ENCODE measurements around the gene PPY.

PPY gene

DNA sequence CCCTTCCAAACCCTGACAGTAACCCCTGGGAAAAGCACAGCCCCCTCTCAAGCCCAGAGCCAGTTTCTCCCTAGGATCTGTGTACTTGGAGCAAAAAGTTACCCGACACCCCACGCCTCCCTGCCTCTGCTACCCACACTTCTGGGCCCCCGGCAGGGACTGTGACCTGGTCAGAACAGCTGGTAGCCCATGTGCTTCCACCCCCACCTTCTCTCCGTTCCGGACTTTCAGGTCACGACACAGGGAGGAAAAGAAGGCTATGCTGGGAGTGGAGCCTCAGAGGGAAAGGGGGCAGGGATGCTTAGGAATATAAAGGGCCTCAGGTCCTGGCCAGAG is 6.4 kb downstream of the PPY start:
- Histone ChIP-seq H3K79me2 (ENCODE audit: low read length) (no peaks in the 10 kb centered on the region), H3K27ac (ENCODE audit: low read length) (no peak overlapping the region), H3K4me1 (ENCODE audit: low read length) (no peaks in the 10 kb centered on the region), H3K9me2 (replicated peaks; ENCODE audit: insufficient read depth, low read length) (no peaks in the 10 kb centered on the region), H3K9ac (ENCODE audit: low read length) (no peak overlapping the region), H3K9me3 (replicated peaks; ENCODE audit: insufficient read depth, low read length) (no peaks in the 10 kb centered on the region), H3K4me3 (ENCODE audit: low read length) (no peak overlapping the region), H2AFZ (ENCODE audit: low read length) (no peak overlapping the region), H4K20me1 (ENCODE audit: insufficient read depth, low read length) (no peaks in the 10 kb centered on the region), H3K27me3 (replicated peaks; ENCODE audit: insufficient read depth, low read length) (peaks cover 18% of the 10 kb centered on the region), H3F3A (ENCODE audit: insufficient read depth, low read length) (no peaks in the 10 kb centered on the region), H3K4me2 (ENCODE audit: low read depth, low read length) (no peak overlapping the region), H3K36me3 (replicated peaks; ENCODE audit: insufficient read depth, low read length) (no peaks in the 10 kb centered on the region)
- TF ChIP-seq EZH2phosphoT487 (IDR thresholded peaks at IDR 0.05; ENCODE audit: low read length) (no peak), CTCF (IDR thresholded peaks at IDR 0.05; ENCODE audit: low read length) (no peak), EZH2 (optimal IDR thresholded peaks at IDR 0.05; ENCODE audit: low read depth, low read length) (no peak)
- DNase-seq, result no peak

- H3K27ac ChIP-seq (ENCODE audit: low read length), result no peak overlapping the region
- no peak overlapping the region for H2AFZ ChIP-seq (ENCODE audit: low read length)
- no peak for DNase-seq
- no peak overlapping the region for H3K4me3 ChIP-seq (ENCODE audit: low read length)
- no peak for TF ChIP-seq EZH2phosphoT487 (IDR thresholded peaks at IDR 0.05; ENCODE audit: low read length)
- no peak for TF ChIP-seq CTCF (IDR thresholded peaks at IDR 0.05; ENCODE audit: low read length)
- no peak for TF ChIP-seq EZH2 (optimal IDR thresholded peaks at IDR 0.05; ENCODE audit: low read depth, low read length)
- peaks cover 18% of the 10 kb centered on the region for H3K27me3 ChIP-seq (replicated peaks; ENCODE audit: insufficient read depth, low read length)
- H3K36me3 ChIP-seq (replicated peaks; ENCODE audit: insufficient read depth, low read length), result no peaks in the 10 kb centered on the region
- H3K9me3 ChIP-seq (replicated peaks; ENCODE audit: insufficient read depth, low read length), result no peaks in the 10 kb centered on the region
- no peaks in the 10 kb centered on the region for H3F3A ChIP-seq (ENCODE audit: insufficient read depth, low read length)
- H3K9me2 ChIP-seq (replicated peaks; ENCODE audit: insufficient read depth, low read length), result no peaks in the 10 kb centered on the region
- no peak overlapping the region for H3K4me2 ChIP-seq (ENCODE audit: low read depth, low read length)
- H3K4me1 ChIP-seq (ENCODE audit: low read length), result no peaks in the 10 kb centered on the region
- H3K9ac ChIP-seq (ENCODE audit: low read length), result no peak overlapping the region
- no peaks in the 10 kb centered on the region for H3K79me2 ChIP-seq (ENCODE audit: low read length)
- H4K20me1 ChIP-seq (ENCODE audit: insufficient read depth, low read length), result no peaks in the 10 kb centered on the region
Observed at GRCh38 chr17:43935204-43935925, 6.9 kb downstream of the PPY start.

DNA sequence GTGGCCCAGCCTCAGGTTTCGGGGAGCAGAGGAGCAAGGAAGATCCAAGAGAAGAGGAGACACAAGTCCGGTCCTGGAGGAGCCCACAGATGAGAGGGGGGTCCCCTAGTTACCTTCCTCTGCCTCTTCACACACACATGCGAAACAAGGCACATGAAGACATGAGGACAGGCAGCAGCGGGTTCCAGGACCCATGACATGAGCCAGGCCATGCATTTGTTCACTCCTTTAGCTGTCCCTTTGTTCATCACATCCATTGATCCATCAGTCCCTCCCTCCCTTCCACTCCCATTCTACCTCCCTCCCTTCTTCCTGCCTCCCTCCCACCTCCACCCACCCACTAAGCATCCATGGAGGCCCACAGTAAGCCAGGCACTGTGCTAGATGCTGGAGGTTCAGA is 9.4 kb downstream of the PPY start:
- Histone ChIP-seq H3K9me3 (replicated peaks; ENCODE audit: insufficient read depth, low read length) (no peaks in the 10 kb centered on the region), H3K36me3 (replicated peaks; ENCODE audit: insufficient read depth, low read length) (no peaks in the 10 kb centered on the region), H3K9me2 (replicated peaks; ENCODE audit: insufficient read depth, low read length) (no peaks in the 10 kb centered on the region), H3K27ac (ENCODE audit: low read length) (no peak overlapping the region), H2AFZ (ENCODE audit: low read length) (no peak overlapping the region), H3K4me3 (ENCODE audit: low read length) (no peak overlapping the region), H3K4me1 (ENCODE audit: low read length) (no peaks in the 10 kb centered on the region), H3K9ac (ENCODE audit: low read length) (no peak overlapping the region), H3K79me2 (ENCODE audit: low read length) (no peaks in the 10 kb centered on the region), H3K27me3 (replicated peaks; ENCODE audit: insufficient read depth, low read length) (peaks cover 12% of the 10 kb centered on the region), H3F3A (ENCODE audit: insufficient read depth, low read length) (no peaks in the 10 kb centered on the region), H4K20me1 (ENCODE audit: insufficient read depth, low read length) (no peaks in the 10 kb centered on the region), H3K4me2 (ENCODE audit: low read depth, low read length) (no peak overlapping the region)
- no peak for DNase-seq
- TF ChIP-seq EZH2 (optimal IDR thresholded peaks at IDR 0.05; ENCODE audit: low read depth, low read length), result no peak
- no peak for TF ChIP-seq CTCF (IDR thresholded peaks at IDR 0.05; ENCODE audit: low read length)
- no peak for TF ChIP-seq EZH2phosphoT487 (IDR thresholded peaks at IDR 0.05; ENCODE audit: low read length)

All from MM.1S (cell line).